ENCODE measurements around the gene RNFT2.

The RNFT2 gene

DNA sequence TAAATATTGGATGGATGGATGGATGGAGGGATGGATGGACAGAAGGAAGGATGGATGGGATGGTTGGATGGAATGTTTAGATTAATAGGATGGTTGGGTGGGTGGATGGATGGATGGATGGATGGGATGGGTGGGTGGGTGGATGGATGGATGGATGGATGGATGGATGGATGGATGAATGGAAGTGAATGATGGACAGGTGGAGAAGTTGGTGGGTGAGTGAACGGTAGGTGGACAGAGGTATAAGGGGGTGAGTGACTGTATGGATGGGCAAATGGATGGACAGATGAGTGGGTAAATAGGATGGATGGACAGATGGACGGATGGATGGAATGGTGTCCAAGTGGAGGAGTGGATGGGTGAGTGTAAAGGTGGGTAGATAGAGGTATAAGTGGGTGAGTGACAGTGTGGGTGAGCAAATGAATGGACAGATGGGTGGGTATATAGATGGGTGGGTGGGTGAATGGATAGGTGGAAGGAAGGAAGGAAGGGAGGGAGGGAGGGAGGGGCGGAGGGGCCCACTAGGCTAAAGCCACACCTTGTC lies 101.2 kb downstream of the RNFT2 start:
- TF ChIP-seq ZNF670 (tag by site-specific recombination; IDR thresholded peaks at IDR 0.05; ENCODE audit: low read depth), result no peak
- no peak for TF ChIP-seq ZNF558 (tag by site-specific recombination; IDR thresholded peaks at IDR 0.05)
- no peak for TF ChIP-seq GFI1B (tag by site-specific recombination; IDR thresholded peaks at IDR 0.05)
- peak; percentile 73 for TF ChIP-seq ZFHX2 (tag by site-specific recombination; conservative IDR thresholded peaks at IDR 0.05)
- TF ChIP-seq ZNF114 (tag by site-specific recombination; IDR thresholded peaks at IDR 0.05), result no peak
- TF ChIP-seq, protein P1, sequence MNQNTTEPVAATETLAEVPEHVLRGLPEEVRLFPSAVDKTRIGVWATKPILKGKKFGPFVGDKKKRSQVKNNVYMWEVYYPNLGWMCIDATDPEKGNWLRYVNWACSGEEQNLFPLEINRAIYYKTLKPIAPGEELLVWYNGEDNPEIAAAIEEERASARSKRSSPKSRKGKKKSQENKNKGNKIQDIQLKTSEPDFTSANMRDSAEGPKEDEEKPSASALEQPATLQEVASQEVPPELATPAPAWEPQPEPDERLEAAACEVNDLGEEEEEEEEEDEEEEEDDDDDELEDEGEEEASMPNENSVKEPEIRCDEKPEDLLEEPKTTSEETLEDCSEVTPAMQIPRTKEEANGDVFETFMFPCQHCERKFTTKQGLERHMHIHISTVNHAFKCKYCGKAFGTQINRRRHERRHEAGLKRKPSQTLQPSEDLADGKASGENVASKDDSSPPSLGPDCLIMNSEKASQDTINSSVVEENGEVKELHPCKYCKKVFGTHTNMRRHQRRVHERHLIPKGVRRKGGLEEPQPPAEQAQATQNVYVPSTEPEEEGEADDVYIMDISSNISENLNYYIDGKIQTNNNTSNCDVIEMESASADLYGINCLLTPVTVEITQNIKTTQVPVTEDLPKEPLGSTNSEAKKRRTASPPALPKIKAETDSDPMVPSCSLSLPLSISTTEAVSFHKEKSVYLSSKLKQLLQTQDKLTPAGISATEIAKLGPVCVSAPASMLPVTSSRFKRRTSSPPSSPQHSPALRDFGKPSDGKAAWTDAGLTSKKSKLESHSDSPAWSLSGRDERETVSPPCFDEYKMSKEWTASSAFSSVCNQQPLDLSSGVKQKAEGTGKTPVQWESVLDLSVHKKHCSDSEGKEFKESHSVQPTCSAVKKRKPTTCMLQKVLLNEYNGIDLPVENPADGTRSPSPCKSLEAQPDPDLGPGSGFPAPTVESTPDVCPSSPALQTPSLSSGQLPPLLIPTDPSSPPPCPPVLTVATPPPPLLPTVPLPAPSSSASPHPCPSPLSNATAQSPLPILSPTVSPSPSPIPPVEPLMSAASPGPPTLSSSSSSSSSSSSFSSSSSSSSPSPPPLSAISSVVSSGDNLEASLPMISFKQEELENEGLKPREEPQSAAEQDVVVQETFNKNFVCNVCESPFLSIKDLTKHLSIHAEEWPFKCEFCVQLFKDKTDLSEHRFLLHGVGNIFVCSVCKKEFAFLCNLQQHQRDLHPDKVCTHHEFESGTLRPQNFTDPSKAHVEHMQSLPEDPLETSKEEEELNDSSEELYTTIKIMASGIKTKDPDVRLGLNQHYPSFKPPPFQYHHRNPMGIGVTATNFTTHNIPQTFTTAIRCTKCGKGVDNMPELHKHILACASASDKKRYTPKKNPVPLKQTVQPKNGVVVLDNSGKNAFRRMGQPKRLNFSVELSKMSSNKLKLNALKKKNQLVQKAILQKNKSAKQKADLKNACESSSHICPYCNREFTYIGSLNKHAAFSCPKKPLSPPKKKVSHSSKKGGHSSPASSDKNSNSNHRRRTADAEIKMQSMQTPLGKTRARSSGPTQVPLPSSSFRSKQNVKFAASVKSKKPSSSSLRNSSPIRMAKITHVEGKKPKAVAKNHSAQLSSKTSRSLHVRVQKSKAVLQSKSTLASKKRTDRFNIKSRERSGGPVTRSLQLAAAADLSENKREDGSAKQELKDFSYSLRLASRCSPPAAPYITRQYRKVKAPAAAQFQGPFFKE (tag by site-specific recombination; IDR thresholded peaks at IDR 0.05; ENCODE audit: borderline replicate concordance), result no peak
- no peak for TF ChIP-seq ZIC2 (tag by site-specific recombination; IDR thresholded peaks at IDR 0.05)
- TF ChIP-seq EGR2 (tag by site-specific recombination; IDR thresholded peaks at IDR 0.05; ENCODE audit: low read depth), result peak; percentile 85
- TF ChIP-seq SP7 (tag by site-specific recombination; IDR thresholded peaks at IDR 0.05), result no peak
- TF ChIP-seq ZNF366 (tag by site-specific recombination; conservative IDR thresholded peaks at IDR 0.05), result peak; percentile 97
- TF ChIP-seq ZNF473 (tag by site-specific recombination; IDR thresholded peaks at IDR 0.05), result no peak
- TF ChIP-seq ZBTB20 (tag by site-specific recombination; IDR thresholded peaks at IDR 0.05), result no peak
- TF ChIP-seq ZFP3 (tag by site-specific recombination; IDR thresholded peaks at IDR 0.05; ENCODE audit: low read depth), result no peak
- no peak for TF ChIP-seq ZBTB48 (tag by site-specific recombination; IDR thresholded peaks at IDR 0.05)
- TF ChIP-seq ZEB2 (tag by site-specific recombination; IDR thresholded peaks at IDR 0.05), result no peak
- no peak for TF ChIP-seq ZBTB7A (tag by site-specific recombination; IDR thresholded peaks at IDR 0.05; ENCODE audit: low read depth)
- no peak overlapping the region for H3K4me3 ChIP-seq (ENCODE audit: low read depth, low read length)
- ChIA-PET POLR2A (no interaction called here), CTCF (interaction anchor here (1.2 kb wide), 1 partner anchor 24 kb away, joined by 4 read pairs; no protein-coding TSS in a partner anchor)
- no peak overlapping the region for H3K27ac ChIP-seq (ENCODE audit: extremely low read depth, low read depth, low read length)
- peaks cover 4 to 11% of the 10 kb centered on the region in 2 experiments; a peak in 2 of 3 replicates for H3K36me3 ChIP-seq (ENCODE audit: control insufficient read depth in 2 of 2, insufficient read depth in 1 of 2, low read length in 2 of 2)
- no peaks in the 10 kb centered on the region for H3K9me3 ChIP-seq (ENCODE audit: control insufficient read depth, insufficient read depth, low read depth, low read length)
- H3K4me1 ChIP-seq (ENCODE audit: control insufficient read depth, insufficient read depth, low read length), result no peaks in the 10 kb centered on the region

DNA sequence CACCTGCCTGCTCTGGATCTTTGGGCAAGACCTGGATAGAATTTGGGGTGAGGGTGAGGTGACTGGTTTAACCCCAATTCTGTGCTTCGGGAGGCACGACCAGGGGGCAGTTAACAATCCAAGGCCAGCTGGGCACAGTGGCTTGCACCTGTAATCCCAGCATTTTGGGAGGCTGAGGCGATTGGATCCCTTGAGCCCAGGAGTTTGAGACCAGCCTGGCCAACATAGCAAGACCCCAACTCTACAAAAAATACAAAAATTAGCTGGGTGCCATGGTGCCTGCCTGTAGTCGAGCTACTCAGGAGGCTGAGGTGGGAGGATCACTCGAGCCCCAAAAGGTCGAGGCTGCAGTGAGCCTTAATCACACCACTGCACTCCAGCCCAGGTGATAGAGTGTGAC lies 105.0 kb downstream of the RNFT2 start:
- no peak for TF ChIP-seq ZNF677 (tag by site-specific recombination; IDR thresholded peaks at IDR 0.05)
- peak; percentile 87 for TF ChIP-seq ZNF121 (tag by site-specific recombination; IDR thresholded peaks at IDR 0.05)
- no peak for TF ChIP-seq ZSCAN16 (tag by site-specific recombination; IDR thresholded peaks at IDR 0.05)
- CTCF ChIA-PET, result interaction anchor here (0.6 to 1.6 kb wide), 2 partner anchors 18 to 139 kb away, joined by 3 read pairs; no protein-coding TSS in a partner anchor
- POLR2A ChIA-PET, result no interaction called here
- Histone ChIP-seq H3K4me1 (ENCODE audit: control insufficient read depth, insufficient read depth, low read length) (no peaks in the 10 kb centered on the region), H3K27ac (ENCODE audit: extremely low read depth, low read depth, low read length) (no peak overlapping the region), H3K4me3 (ENCODE audit: low read depth, low read length) (no peak overlapping the region), H3K36me3 (ENCODE audit: control insufficient read depth in 2 of 2, insufficient read depth in 1 of 2, low read length in 2 of 2) (no peaks in the 10 kb centered on the region), H3K9me3 (ENCODE audit: control insufficient read depth, insufficient read depth, low read depth, low read length) (no peaks in the 10 kb centered on the region)
